COLO829 (cell line): ENCODE results near the gene RNF225.
"Not testable (repeated sequence)": the region's sequence is repeated elsewhere in the genome, so short reads cannot be mapped to it uniquely, and the experiment has no call there.

Experiments
- DNase-seq: peaks from one replicate; pipeline ENCODE4 v3.0.0; 2012; ENCODE audit warnings: low spot score

Gene RNF225

GRCh38 chr19:58395220-58395978 is at the start of gene RNF225:
Gene RNF225 (plus strand): TSS chr19:58395656. CDS start chr19:58396090, 434 bp downstream.
- DNase-seq: no peak

- peak; percentile 63 for DNase-seq
These were observed 48.2 kb upstream of the RNF225 start for GRCh38 chr19:58346961-58347929.

- not testable (repeated sequence) for DNase-seq
These were observed 47.4 kb upstream of the RNF225 start for GRCh38 chr19:58348080-58348479.

- no peak for DNase-seq
These were observed 45.9 kb upstream of the RNF225 start for GRCh38 chr19:58349590-58349989.

GRCh38 chr19:58350001-58350861 is 45.2 kb upstream of the RNF225 start:
- no peak for DNase-seq

GRCh38 chr19:58350871-58351557 is 44.4 kb upstream of the RNF225 start:
- DNase-seq: no peak

GRCh38 chr19:58351558-58351878 is 43.9 kb upstream of the RNF225 start:
- no peak for DNase-seq

GRCh38 chr19:58351990-58352755 is 43.3 kb upstream of the RNF225 start:
- DNase-seq: no peak

GRCh38 chr19:58352760-58353671 is 42.4 kb upstream of the RNF225 start, which contains the start of gene A1BG:
Gene A1BG (minus strand): TSS chr19:58353492. CDS start chr19:58353437, 55 bp downstream.
- DNase-seq: no peak

- DNase-seq: no peak
These were observed 41.6 kb upstream of the RNF225 start for GRCh38 chr19:58353717-58354477.

GRCh38 chr19:58354478-58355030 is 40.9 kb upstream of the RNF225 start:
- DNase-seq: no peak

- DNase-seq: no peak
These were observed 40.1 kb upstream of the RNF225 start for GRCh38 chr19:58355215-58355796.

GRCh38 chr19:58355908-58356765 is 39.3 kb upstream of the RNF225 start:
- DNase-seq: no peak

- DNase-seq: no peak
These were observed 38.5 kb upstream of the RNF225 start for GRCh38 chr19:58356766-58357480.

- no peak for DNase-seq
These were observed 37.8 kb upstream of the RNF225 start for GRCh38 chr19:58357481-58358145.

GRCh38 chr19:58361900-58362271 is 33.6 kb upstream of the RNF225 start:
- DNase-seq: peak; percentile 40
